ENCODE measurements around the gene ODAPH.
"Not testable (repeated sequence)": the region's sequence is repeated elsewhere in the genome, so short reads cannot be mapped to it uniquely, and the experiment has no call there.

The ODAPH gene, protein sequence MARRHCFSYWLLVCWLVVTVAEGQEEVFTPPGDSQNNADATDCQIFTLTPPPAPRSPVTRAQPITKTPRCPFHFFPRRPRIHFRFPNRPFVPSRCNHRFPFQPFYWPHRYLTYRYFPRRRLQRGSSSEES

DNA sequence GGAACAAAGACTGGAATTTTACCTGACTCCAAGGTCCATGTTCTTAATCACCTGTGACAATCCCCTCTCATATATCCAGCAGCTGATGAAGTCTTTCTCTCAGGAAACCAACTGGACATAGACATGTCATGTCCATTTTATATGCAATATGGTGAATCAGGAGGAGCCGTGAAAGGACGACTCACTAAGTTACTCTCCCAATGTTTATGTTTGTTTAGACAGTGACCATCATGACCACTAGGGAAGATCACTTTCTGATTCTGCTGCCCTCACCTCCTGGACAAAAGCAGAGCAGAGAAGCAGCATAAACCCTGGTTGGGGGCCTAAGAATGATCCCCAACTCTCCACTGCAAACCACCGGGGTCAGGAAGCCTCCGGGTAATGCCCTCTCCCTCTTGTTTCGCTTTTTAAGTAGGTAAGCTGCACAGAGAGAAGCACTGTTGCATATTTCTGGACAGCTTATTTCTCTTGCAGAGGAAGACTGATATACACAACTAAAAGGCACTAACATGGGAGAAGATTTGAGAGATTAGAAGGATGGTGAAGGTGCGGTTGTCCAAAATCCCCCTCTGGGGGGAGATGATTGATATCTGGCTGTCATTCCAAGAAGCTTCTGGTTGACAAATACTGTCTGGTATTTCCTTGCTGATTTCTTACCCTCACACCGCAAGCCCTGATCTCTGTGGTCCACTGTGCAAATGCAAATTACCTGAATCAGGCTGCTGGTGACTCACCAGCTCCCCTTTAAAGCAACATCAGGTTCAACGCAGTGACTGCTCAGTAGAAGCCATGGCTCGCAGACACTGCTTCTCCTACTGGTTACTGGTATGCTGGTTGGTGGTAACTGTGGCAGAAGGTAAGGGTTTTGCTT lies at the start of gene ODAPH:
Gene ODAPH (plus strand): TSS at position 773 of the 871 bp plus-strand sequence. CDS start 17 bp downstream, at position 790.
- DNase-seq (ENCODE audit: low read depth, low spot score), result no peak

DNA sequence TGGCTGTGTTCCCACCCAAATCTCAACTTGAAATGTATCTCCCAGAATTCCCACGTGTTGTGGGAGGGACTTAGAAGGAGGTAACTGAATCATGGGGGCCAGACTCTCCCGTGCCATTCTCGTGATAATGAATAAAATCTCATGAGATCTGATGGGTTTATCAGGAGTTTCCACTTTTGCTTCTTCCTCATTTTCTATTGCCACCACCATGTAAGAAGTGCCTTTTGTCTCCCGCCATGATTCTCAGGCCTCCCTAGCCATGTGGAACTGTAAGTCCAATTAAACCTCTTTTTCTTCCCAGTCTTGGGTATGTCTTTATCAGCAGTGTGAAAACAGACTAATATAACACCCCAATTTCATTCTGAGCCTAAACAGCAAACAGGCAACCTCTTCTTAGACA lies 46.3 kb upstream of the ODAPH start:
- not testable (repeated sequence) for DNase-seq (ENCODE audit: low read depth, low spot score)

DNA sequence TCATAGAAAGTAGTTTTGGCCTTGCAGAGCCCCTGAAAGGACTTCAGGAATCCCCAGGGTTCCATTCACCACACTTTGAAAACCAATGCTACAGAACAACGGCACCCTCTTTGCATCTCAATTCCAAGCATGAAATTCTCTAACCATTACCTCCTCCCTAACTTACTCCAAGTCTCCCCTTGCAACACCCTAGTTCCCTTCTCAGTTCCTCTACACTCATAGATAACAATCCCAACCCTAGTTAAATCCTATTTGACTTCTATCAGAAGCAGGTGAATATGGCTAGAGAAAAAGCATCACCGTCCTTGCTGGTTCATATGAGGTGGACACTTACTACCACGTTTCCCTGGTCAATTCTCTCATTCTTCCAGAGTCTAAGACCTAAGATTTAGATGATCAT lies 44.0 kb upstream of the ODAPH start:
- no peak for DNase-seq (ENCODE audit: low read depth, low spot score)

DNA sequence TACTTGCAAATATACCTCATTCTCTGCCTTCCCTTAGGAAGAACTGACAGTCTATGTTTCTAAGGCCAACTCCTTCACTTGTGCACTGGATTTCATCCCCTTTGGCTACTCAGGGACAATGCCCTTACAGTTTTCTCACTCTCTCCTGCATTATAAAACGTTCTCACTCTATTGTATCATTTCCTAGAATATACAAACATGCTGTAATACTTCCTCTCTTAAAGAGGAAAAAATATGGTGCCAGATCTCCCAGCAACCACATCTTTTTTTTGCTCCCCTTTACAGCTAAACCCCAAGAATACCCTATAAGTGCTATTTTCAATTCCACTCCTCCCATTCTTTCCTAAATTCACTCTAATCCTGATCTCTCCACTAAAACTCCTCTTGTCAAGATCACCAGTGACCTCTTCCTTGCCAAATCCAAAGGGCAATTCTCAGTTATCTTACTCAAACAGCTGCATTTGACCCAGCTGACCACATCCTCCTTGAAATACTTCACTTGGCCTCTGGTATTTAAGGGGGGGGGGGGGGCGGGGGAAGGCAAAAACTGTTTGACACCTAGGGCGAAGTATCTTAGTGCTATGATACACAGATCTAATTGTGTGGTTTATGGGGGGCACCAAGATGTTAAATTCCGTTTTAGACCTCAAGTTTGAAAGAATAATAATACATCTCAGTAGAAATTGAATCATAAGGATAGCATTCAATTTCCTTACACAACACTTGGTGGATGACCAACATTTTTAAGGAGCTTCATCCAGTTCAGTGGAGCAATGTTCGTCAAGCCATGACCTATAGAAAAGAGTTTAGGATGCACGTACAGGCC lies 43.3 kb upstream of the ODAPH start:
- DNase-seq (ENCODE audit: low read depth, low spot score), result no peak

DNA sequence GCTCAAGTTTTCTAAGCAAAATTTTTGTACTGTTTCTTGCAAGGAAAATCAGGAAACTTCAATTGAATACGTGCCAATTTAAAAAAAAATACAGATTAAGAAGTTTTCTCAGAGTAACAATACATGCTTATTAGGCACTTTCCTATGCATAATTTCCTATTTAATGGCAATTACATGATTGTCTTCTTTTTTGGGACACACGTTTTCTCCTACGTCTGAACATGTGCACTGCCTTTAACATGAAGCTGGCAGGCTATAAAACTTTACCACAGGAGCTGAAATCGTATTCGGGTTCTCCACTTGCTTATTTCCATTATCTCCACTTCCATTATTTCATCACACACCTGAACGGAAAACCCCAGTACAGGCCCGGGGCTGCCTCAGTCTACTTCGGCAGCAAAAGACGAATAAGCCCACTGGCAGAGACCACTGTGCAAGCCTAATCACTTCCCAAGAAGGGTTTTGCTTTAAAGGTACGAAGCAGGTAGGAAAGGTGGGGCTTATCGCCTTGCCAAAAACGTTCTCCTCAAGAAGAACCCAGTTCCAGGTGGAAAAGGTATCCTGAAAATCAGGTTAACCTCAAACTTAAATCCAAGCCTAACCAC lies 42.2 kb upstream of the ODAPH start:
- no peak for DNase-seq (ENCODE audit: low read depth, low spot score)

DNA sequence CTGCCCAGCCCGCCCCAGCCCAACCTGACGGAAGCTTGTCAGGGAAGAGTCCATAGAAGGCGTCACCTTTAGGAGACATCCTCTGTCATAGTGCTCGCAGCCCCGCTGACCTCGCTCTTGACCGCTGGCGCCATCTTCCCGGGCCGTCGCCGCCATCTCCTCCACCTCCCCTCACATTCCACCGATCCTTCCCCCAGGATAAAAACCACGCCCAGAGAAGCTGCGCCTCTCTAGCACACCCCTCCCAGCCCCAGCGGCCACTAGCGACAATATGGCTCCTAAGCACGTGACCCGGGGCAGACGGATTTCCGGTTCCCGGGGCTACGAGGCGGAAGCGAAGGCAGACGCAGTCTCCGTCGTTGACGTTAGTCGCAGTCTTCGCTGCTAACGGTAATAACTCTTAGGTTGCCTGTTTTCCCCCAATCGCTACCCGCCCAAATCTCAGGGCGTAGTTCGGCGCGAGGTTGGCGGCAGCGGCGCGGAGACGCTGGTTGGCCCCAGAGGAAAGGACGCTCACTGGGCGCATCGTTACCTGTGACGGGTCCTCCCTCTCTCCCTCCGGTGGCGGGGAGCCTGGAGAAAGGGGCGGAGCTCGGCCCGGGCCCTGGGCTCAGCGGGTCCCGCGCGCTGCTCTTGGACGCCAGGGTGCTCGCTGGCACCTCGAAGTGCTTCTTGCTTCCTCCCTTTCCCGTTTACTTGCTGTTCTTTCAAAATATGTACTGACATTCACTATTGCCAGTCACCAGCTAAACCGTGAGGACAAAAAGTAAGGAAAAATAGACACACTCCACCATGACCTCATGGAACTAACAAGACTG lies 41.5 kb upstream of the ODAPH start, which contains the start of the genes RCHY1 and THAP6:
Gene RCHY1 (minus strand): TSS at position 273 of the 818 bp plus-strand sequence. CDS start 117 bp downstream, at position 156.
Gene THAP6 (plus strand): TSS at position 343 of the 818 bp plus-strand sequence. CDS start 980 bp downstream, outside the sequence.
- peak; percentile 71 for DNase-seq (ENCODE audit: low read depth, low spot score)

DNA sequence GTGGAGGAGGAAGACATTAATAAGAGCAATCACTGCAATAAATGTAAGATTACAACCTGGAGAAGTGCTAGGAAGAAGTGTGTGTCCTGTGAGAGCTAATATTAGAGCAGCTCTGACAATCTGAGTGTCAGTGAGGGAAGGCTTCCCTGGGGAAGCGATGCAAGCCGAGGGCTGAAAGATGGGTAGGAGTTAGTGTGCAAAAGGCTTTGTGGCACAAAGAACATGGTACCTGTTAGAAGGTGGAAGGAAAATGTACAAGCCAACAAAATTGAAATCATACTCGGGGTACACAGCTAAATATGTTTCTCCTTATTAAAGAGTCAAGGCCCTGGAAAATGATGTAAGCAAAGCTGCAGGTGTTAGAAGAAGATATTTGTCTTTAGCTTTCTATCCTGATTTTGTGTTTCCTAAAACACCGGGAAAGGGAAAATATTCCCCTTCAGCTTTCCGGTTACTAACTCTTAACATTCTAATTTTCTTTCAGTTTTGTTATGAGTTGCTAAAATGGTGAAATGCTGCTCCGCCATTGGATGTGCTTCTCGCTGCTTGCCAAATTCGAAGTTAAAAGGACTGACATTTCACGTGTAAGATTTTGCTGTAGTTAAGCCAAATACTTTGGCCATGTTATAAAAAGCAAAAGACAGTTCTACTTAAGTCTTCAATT lies 40.8 kb upstream of the ODAPH start:
- no peak for DNase-seq (ENCODE audit: low read depth, low spot score)

DNA sequence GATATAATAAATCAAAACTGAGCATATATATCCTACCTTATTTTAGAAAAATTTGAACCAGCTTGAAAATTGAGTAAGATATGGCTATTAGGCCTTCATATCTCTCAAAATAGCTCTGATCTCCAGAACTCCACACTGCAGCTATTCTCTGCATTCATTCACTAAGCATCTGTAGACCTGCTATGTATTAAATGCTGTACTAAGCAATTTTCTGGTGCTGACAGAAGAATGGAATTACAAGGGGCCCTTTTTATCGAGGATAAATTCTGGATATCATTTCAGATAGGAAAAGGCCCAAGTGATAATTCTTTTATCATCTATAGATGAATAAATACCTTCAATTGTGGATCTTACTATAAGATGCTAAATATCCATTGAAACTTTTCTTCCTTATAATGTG lies 39.7 kb upstream of the ODAPH start:
- no peak for DNase-seq (ENCODE audit: low read depth, low spot score)

DNA sequence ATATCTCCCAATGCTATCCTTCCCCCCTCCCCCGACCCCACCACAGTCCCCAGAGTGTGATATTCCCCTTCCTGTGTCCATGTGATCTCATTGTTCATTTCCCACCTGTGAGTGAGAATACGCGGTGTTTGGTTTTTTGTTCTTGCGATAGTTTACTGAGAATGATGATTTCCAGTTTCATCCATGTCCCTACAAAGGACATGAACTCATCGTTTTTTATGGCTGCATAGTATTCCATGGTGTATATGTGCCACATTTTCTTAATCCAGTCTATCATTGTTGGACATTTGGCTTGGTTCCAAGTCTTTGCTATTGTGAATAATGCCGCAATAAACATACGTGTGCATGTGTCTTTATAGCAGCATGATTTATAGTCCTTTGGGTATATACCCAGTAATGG lies 36.4 kb upstream of the ODAPH start:
- not testable (repeated sequence) for DNase-seq (ENCODE audit: low read depth, low spot score)

DNA sequence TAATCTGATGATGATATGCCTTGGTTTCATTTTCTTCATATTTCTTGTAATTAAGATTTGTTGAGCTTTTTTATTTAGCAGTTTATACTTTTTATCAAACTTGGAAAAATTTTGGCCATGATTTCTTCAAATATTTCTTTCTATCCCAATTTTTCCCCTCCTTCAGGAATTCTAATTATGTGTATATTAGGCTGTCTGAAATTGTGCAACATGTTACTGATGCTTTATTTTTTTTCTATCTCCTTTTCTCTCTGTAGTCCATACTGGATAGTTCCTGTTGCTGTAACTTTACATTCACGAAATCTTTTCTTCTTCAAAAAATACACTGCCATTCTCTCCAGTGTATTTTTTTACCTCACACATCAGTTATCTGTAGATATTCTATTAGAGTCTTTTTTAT lies 30.8 kb upstream of the ODAPH start:
- DNase-seq (ENCODE audit: low read depth, low spot score), result no peak

DNA sequence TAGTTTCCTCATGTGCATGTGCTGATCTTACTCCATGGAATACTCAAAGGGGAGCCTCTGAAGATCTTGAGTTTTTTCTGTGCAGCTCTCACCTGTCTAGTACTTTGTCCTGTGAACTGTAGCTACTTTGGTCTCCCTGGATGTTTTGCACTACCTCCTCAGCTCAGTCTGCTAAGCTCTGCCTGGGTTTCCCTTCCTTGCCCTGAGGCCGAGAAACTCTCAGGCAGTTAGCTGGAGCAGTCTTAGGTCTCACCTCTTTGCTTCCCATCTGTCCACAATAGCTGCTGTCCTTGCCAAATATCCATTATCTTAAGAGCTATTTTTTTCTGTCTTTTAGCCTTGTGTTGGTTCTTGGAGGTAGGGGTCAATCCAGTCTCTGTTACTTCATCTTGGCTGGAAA lies 30.0 kb upstream of the ODAPH start:
- DNase-seq (ENCODE audit: low read depth, low spot score), result no peak

DNA sequence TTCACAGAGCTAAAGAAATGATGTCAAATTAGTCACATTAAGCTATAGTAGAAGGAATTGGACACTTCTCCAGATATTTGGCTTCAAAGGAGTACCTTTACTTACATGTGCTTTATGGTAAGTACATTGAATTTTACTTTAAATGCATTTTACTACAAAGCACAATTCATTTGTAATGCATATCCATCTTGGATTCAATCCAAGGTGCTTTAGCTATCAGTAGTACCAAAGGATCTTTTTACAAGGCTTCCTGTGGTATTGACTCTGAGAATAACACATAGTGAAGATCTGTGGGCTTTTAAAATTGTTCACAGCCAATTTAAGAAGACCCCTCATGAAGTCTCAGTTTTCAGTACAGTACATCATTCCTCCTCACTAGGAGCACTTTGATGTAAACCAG lies 28.4 kb upstream of the ODAPH start:
- DNase-seq (ENCODE audit: low read depth, low spot score), result no peak

DNA sequence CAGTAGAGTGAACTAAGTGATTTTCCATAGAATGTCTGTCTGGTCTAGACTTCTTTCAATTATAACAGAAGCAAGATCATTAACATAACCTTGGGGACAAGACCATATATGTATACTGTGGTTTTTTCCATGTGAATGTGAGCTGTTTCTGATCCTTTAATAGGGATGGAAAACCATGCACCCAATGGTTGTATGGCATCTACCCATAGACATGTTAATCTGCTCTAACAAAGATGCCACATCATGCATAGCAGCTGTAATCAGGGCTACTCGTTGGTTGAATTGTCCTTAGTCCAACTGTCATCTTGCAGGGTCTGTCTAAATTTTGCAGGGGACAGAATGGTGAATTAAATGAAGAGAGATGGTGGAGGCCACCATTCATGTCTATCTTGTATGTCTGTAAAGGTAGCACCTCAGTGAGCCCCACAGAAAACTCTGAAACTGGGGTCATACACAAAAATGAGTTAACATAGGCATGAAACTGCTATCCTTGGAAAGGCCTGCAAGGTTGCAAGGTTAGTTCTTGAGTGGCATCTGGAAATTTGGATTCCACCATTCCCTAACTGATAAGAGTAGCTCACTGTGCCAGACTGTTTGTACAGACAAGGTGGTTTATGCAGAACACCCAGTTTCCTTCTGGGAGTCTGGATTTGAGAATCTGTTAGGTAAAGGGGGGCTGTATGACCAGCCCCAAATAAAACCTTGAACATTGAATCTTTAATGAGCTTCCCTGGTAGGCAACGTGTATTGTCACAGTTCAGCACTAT lies 25.1 kb upstream of the ODAPH start:
- DNase-seq (ENCODE audit: low read depth, low spot score), result no peak

DNA sequence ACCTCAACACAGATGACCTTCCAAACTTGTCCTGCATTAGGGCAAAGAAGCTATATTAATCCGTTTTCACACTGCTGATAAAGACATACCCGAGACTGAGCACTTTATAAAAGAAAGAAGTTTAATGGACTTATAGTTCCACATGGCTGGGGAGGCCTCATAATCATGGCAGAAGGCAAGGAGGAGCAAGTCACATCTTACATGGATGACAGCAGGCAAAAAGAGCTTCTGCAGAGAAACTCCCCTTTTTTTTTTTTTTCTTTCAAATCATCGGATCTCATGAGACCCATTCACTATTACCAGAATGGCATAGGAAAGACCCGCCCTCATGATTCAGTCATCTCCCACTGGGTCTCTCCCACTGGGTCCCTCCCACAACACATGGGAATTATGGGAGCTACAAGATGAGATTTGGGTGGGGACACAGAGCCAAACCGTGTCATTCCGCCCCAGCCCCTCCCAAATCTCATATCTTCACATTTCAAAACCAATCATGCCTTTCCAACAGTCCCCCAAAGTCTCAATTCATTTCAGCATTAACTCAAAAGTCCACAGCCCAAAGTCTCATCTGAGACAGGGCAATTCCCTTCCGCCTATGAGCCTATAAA lies 24.2 kb upstream of the ODAPH start:
- not testable (repeated sequence) for DNase-seq (ENCODE audit: low read depth, low spot score)

DNA sequence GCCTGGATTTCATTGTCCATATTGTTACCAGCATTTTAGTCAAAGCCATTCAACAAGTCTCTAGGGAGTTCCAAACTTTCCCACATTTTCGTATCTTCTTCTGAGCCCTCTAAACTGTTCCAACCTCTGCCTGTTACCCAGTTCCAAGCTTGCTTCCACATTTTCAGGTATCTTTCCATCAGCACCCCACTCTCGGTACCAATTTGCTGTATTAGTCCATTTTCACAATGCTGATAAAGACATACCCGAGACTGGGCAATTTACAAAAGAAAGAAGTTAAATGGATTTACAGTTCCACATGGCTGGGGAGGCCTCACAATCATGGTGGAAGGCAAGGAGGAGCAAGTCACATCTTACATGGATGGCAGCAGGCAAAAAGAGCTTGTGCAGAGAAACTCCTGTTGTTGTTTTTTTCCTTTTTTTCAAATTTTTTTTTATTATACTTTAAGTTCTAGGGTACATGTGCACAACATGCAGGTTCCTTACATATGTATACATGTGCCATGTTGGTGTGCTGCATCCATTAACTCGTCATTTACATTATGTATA lies 22.5 kb upstream of the ODAPH start:
- not testable (repeated sequence) for DNase-seq (ENCODE audit: low read depth, low spot score)

DNA sequence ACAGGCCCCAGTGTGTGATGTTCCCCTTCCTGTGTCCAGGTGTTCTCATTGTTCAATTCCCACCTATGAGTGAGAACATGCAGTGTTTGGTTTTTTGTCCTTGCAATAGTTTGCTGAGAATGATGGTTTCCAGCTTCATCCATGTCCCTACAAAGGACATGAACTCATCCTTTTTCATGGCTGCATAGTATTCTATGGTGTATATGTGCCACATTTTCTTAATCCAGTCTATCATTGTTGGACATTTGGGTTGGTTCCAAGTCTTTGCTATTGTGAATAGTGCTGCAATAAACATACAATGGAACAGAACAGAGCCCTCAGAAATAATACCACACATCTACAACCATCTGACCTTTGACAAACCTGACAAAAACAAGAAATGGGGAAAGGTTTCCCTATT lies 21.9 kb upstream of the ODAPH start:
- not testable (repeated sequence) for DNase-seq (ENCODE audit: low read depth, low spot score)

DNA sequence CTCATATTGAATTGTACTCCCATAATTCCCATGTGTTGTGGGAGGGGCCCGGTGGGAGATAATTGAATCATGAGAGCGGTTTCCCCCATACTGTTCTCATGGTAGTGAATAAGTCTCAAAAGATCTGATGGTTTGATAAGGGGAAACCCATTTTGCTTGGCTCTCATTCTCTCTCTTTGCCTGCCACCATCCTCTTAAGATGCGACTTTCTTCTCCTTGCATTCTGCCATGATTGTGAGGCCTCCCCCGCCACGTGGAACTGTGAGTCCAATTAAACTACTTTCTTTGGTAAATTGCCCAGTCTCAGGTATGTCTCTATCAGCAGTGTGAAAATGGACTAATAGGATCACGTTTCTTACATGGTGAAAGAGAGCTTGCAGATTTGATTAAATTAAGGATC lies 18.6 kb upstream of the ODAPH start:
- DNase-seq (ENCODE audit: low read depth, low spot score), result not testable (repeated sequence)

DNA sequence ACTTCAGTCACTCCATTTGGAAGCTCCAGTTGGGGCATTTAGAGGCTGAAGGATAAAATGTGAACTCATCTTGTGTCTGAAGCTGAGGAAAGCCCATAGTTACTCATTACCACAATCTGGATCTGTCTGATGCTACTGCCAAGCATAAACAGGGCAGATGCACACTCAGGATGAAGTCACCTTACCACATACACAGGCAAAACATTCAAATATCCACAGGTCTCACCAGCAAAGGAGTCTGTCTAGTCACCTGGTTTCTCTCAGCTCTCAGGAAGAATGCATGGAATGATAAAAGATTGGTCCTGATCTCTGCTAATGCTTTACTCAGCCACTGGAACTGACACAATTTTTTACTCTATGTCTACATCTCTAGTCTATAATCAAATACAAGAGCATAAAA lies 13.0 kb upstream of the ODAPH start:
- no peak for DNase-seq (ENCODE audit: low read depth, low spot score)

DNA sequence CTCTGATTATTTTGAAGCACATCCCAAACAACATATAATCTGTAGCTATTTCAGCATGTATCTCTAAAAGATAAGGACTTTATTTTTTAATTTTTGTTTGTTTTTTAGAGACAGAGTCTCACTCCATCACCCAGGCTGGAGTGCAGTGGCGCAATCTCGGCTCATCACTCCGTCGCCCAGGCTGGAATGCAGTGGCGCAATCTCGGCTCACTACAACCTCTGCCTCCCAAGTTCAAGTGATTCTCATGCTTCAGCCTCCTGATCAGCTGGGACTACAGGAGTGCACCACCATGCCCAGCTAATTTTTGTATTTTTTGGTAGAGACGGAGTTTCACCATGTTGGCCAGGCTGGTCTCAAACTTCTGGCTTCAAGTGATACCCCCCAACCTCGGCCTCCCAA lies 11.6 kb upstream of the ODAPH start:
- DNase-seq (ENCODE audit: low read depth, low spot score), result not testable (repeated sequence)

All from brain pericyte (primary cell).